ENCODE data around the gene UVRAG.
A peak's percentile ranks its signal among the peaks of the same experiment; 100 is the strongest.

UVRAG gene

GRCh38 chr11:76152086-76152681 is 337.2 kb downstream of the UVRAG start:
- DNase-seq (ENCODE audit: low read depth) = peak; percentile 73

GRCh38 chr11:76152741-76153570 is 337.9 kb downstream of the UVRAG start:
- no peak for DNase-seq (ENCODE audit: low read depth)

- DNase-seq (ENCODE audit: low read depth) = no peak
Observed at GRCh38 chr11:76153571-76153923, 338.5 kb downstream of the UVRAG start.

GRCh38 chr11:76155500-76156227 is 340.7 kb downstream of the UVRAG start:
- no peak for DNase-seq (ENCODE audit: low read depth)

- DNase-seq (ENCODE audit: low read depth) = no peak
Observed at GRCh38 chr11:76156971-76157427, 342.0 kb downstream of the UVRAG start.

- no peak for DNase-seq (ENCODE audit: low read depth)
Observed at GRCh38 chr11:76157891-76158290, 342.9 kb downstream of the UVRAG start.

- DNase-seq (ENCODE audit: low read depth) = no peak
Observed at GRCh38 chr11:76158394-76159302, 343.6 kb downstream of the UVRAG start.

- no peak for DNase-seq (ENCODE audit: low read depth)
Observed at GRCh38 chr11:76159303-76159937, 344.4 kb downstream of the UVRAG start.

GRCh38 chr11:76159983-76160661 is 345.1 kb downstream of the UVRAG start:
- no peak for DNase-seq (ENCODE audit: low read depth)

- DNase-seq (ENCODE audit: low read depth) = no peak
Observed at GRCh38 chr11:76160856-76161255, 345.8 kb downstream of the UVRAG start.

GRCh38 chr11:76161261-76161961 is 346.4 kb downstream of the UVRAG start:
- no peak for DNase-seq (ENCODE audit: low read depth)

GRCh38 chr11:76162336-76163288 is 347.6 kb downstream of the UVRAG start:
- DNase-seq (ENCODE audit: low read depth) = no peak

- no peak for DNase-seq (ENCODE audit: low read depth)
Observed at GRCh38 chr11:76163289-76163880, 348.4 kb downstream of the UVRAG start.

GRCh38 chr11:76164081-76164480 is 349.1 kb downstream of the UVRAG start:
- no peak for DNase-seq (ENCODE audit: low read depth)

- DNase-seq (ENCODE audit: low read depth) = no peak
Observed at GRCh38 chr11:76164861-76165751, 350.1 kb downstream of the UVRAG start.

GRCh38 chr11:76166314-76166713 is 351.3 kb downstream of the UVRAG start:
- DNase-seq (ENCODE audit: low read depth) = no peak

GRCh38 chr11:76167590-76167989 is 352.6 kb downstream of the UVRAG start:
- no peak for DNase-seq (ENCODE audit: low read depth)
